ENCODE data around the gene GORAB. TPM values are rescaled to one million over a fixed set of nuclear protein-coding genes. Genes with fewer than 3 reads are reported as not detected.
A peak's percentile ranks its signal among the peaks of the same experiment; 100 is the strongest.

GORAB gene
- polyA plus RNA-seq, 1 of the 3 experiments (the other 2 are of a cell fraction), result 10.5 TPM

GRCh38 chr1:170590921-170591705 lies 59.1 kb downstream of the GORAB start:
- no peaks in the 10 kb centered on the region for H3K27me3 ChIP-seq (ENCODE audit: insufficient read depth)
- peaks cover 5 to 32% of the 10 kb centered on the region in 2 experiments; a peak in 3 of 4 replicates for H3K4me1 ChIP-seq (ENCODE audit: control insufficient read depth in 1 of 2, insufficient read depth in 2 of 2, low read depth in 1 of 2, low read length in 1 of 2)
- H3K9me2 ChIP-seq, result no peaks in the 10 kb centered on the region
- ChIA-PET POLR2A (no interaction called here), CTCF (no interaction called here)
- peak overlapping the region; percentile 5 to 26; a peak in 2 of 4 replicates for H3K4me3 ChIP-seq (ENCODE audit: low read depth in 2 of 2, low read length in 1 of 2)
- peak overlapping the region; percentile 48; the same call in 1 of the 2 replicates for H3K9ac ChIP-seq
- DNase-seq, result no peak
- peak overlapping the region; percentile 66 for H2AFZ ChIP-seq (ENCODE audit: low read depth)
- no peaks in the 10 kb centered on the region for H4K20me1 ChIP-seq (ENCODE audit: insufficient read depth)
- no peaks in the 10 kb centered on the region for H3K36me3 ChIP-seq (replicated peaks in 1 of 2; ENCODE audit: control insufficient read depth in 1 of 2, insufficient read depth in 2 of 2, low read length in 1 of 2)
- peak overlapping the region; percentile 66; the same call in 1 of the 2 replicates for H3K4me2 ChIP-seq
- no peak for TF ChIP-seq SIN3A (IDR thresholded peaks at IDR 0.05; ENCODE audit: borderline replicate concordance, low read depth, low read length)
- peak in 1 of 2 experiments; percentile 34; a peak in 1 of 4 replicates for TF ChIP-seq EP300 (IDR thresholded peaks at IDR 0.05; ENCODE audit: borderline replicate concordance in 1 of 2, low read depth in 1 of 2, low read length in 1 of 2)
- peak; percentile 56 for TF ChIP-seq TCF12 (IDR thresholded peaks at IDR 0.05)
- no peak for TF ChIP-seq RCOR1 (IDR thresholded peaks at IDR 0.05; ENCODE audit: low read length)
- TF ChIP-seq YY1 (IDR thresholded peaks at IDR 0.05; ENCODE audit: low read depth), result no peak
- TF ChIP-seq IRF3 (IDR thresholded peaks at IDR 0.05; ENCODE audit: low read depth, low read length), result no peak
- H3K27ac ChIP-seq (ENCODE audit: low read depth in 2 of 2, low read length in 1 of 2), result peak overlapping the region; percentile 74 to 99
- no peaks in the 10 kb centered on the region for H3K9me3 ChIP-seq
- peaks cover 21% of the 10 kb centered on the region for H3F3A ChIP-seq (replicated peaks; ENCODE audit: insufficient read depth)
- H3K79me2 ChIP-seq (ENCODE audit: insufficient read depth), result no peaks in the 10 kb centered on the region; the same call in 1 of the 2 replicates
- 10% methylated on average over 13 of the region's 13 CpGs for WGBS (ENCODE audit: low lambda C conversion rate)

- Histone ChIP-seq H3K4me1 (ENCODE audit: control insufficient read depth in 1 of 2, insufficient read depth in 2 of 2, low read depth in 1 of 2, low read length in 1 of 2) (peaks cover 0 to 26% of the 10 kb centered on the region in 2 experiments; a peak in 2 of 4 replicates), H3K27me3 (ENCODE audit: insufficient read depth) (no peaks in the 10 kb centered on the region), H3K9me2 (no peaks in the 10 kb centered on the region), H3K36me3 (replicated peaks in 1 of 2; ENCODE audit: control insufficient read depth in 1 of 2, insufficient read depth in 2 of 2, low read length in 1 of 2) (no peaks in the 10 kb centered on the region), H3K79me2 (ENCODE audit: insufficient read depth) (no peaks in the 10 kb centered on the region; the same call in 1 of the 2 replicates), H3F3A (replicated peaks; ENCODE audit: insufficient read depth) (peaks cover 12% of the 10 kb centered on the region), H2AFZ (ENCODE audit: low read depth) (no peak overlapping the region), H3K4me3 (ENCODE audit: low read depth in 2 of 2, low read length in 1 of 2) (peak overlapping the region in 1 of 2 experiments; percentile 51; a peak in 2 of 4 replicates), H3K4me2 (peak overlapping the region; percentile 90), H3K27ac (ENCODE audit: low read depth in 2 of 2, low read length in 1 of 2) (peak overlapping the region; percentile 74 to 99), H4K20me1 (ENCODE audit: insufficient read depth) (no peaks in the 10 kb centered on the region), H3K9me3 (no peaks in the 10 kb centered on the region), H3K9ac (peak overlapping the region; percentile 49; the same call in 1 of the 2 replicates)
- no peak for DNase-seq
- WGBS (ENCODE audit: low lambda C conversion rate), result 23% methylated on average over 2 of the region's 2 CpGs
- TF ChIP-seq TEAD4 (IDR thresholded peaks at IDR 0.05; ENCODE audit: borderline replicate concordance, insufficient read depth) (peak; percentile 15; the same call in 1 of the 2 replicates), NRF1 (IDR thresholded peaks at IDR 0.05; ENCODE audit: low read depth, low read length) (no peak), JUND (IDR thresholded peaks at IDR 0.05) (peak; percentile 9; the same call in 1 of the 2 replicates), ELF1 (IDR thresholded peaks at IDR 0.05) (no peak), NFIC (IDR thresholded peaks at IDR 0.05; ENCODE audit: borderline replicate concordance) (peak; percentile 25; the same call in 1 of the 2 replicates), TCF12 (IDR thresholded peaks at IDR 0.05) (peak; percentile 21; the same call in 1 of the 2 replicates)
- ChIA-PET CTCF (no interaction called here), POLR2A (no interaction called here)
Observed at GRCh38 chr1:170592591-170593111, 60.7 kb downstream of the GORAB start.
